GM12872 (cell line): ENCODE results near the gene RAB14.

Source experiments
- CTCF ChIP-seq: IDR thresholded peaks from 3 replicates; pipeline ENCODE4 v1.5.1; 2011; ENCODE audit warnings: low read depth, mild to moderate bottlenecking, low read length, moderate library complexity; ENCODE audit not compliant: insufficient read depth

The RAB14 gene

GRCh38 chr9:121198512-121199042 is 3.1 kb downstream of the RAB14 start:
- no peak for TF ChIP-seq CTCF

GRCh38 chr9:121197132-121197531 is 4.5 kb downstream of the RAB14 start:
- TF ChIP-seq CTCF, result no peak

GRCh38 chr9:121196389-121196788 is 5.3 kb downstream of the RAB14 start:
- no peak for TF ChIP-seq CTCF

DNA sequence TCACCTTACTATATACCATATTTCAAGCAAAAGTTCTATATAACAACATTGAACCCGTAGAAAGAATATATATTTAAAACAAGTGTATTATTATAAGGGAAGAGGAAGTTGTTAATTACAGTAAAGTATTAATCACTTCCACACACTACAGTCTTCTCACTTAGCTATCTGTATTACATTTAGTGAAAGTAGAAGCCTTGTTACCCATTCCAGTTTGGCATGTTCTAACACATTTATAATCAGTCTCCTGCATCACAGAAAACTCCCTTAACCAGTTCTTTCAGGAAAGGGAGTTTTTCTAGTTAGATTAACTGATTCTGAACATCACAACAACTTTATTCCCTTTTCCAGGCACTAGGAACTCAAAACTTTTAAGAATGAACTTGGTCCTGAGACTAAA is 6.9 kb downstream of the RAB14 start:
- no peak for TF ChIP-seq CTCF

DNA sequence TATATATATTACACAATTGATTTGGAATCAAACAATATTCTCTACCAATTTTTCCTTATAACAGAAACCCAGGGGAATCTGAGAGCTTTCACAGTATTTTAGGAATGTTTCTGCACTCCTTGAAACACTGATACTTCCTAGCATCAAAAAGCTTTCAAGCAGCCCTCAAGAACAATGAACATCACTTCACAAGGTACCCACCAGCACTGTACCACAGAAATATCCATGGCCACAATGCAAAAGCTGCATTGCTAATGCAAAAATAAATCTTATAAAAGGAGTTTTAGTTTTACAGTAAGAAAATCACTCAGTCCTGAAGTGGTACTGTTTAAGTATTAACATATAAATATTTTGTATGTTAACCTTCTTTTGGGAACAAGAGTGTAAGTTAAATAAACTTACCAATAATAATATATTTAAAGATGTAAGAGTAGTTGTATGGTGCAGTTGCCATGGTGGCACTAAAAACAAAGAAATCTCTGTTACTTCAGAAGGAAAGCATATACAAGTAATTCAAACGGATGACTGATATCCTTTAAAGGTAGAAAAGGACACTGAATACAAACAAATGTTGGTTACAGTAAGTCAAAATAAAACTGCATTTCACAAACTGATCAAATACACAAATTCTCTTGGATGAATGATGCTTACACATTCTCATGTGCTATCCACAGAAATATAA is 8.6 kb downstream of the RAB14 start:
- no peak for TF ChIP-seq CTCF

- no peak for TF ChIP-seq CTCF
These were observed 9.2 kb downstream of the RAB14 start for GRCh38 chr9:121192518-121192917.

GRCh38 chr9:121191235-121191634 is 10.4 kb downstream of the RAB14 start:
- TF ChIP-seq CTCF, result no peak
